ENCODE results near the gene ADSS2.

Gene ADSS2

DNA sequence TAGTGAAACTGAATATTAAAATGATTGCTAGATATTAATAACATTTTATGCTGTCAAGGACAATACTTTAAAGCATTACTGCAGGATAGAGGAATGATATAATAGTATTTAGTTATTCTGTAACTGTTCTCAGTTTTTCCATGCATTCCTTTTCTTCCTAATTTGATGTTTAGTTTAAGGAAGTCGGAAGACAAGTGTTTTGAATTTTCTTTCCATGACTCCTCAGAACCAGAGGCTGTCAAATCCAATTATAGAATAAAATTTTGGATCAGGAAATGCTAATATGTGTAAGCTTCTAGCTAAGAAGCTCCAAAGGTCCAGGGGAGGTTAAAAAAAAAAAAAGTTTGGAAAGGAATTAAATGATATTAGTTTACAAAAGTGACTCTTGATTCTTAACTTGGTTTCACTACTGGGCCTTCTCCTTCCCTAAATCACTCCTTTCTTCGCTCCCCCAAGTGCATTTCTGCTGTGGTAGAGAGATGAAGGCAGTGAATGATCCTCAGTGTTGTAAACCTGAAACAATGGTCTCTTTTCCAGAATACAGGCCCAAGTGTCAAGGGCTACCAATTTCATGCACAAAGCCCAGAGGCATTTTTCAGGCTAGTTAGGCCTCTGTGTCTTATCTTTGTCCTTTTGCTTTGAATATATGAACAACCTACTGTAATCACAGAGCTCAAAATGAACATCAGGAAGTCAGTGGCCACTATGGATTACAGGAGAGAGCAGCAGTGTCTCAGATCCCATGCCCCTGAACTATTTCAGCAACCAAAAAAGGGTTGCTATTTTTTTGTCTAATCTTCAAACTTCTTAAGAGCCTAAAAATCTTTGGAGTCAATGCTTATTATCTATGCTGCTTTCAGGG is 6.2 kb downstream of the ADSS2 start:
- no peak for DNase-seq (ENCODE audit: low read depth)

DNA sequence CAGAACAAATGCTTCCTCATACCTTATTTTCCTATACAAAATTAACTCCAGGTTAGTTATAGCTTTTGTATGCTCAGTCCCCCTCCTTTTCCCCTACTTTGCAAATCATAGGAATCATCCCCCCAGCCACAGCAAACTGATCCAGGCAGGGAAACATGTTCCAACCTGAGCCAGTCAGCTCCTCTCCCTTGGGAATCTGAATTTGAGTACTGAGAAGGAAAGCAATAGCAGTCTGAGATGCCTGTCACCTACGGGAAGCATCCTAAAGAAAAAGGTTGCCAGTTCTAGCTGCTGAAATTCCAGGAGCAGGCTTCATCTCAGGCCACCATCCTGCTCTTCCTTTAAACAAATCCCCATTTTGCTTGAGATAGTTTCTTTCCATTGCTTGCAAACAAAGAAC is 6.9 kb downstream of the ADSS2 start:
- no peak for DNase-seq (ENCODE audit: low read depth)

DNA sequence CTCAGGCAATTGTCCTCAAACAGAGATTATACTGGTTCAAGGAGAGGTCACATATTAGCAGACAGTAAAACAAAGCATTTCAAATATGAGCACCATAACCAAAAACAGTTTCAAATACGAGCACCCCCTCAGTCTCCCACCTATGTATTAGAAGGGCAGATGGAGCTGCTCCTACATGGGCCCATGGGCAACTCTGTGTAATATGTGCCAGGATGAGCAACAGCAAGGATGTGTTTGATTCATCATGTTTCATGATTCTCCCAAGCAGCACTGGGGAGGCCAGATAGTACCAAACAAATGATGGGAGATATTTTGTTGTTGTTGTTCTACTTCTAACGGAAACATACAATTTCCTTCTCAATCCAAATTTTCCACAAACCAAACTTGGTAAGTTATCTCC is 8.9 kb downstream of the ADSS2 start:
- DNase-seq (ENCODE audit: low read depth), result no peak

DNA sequence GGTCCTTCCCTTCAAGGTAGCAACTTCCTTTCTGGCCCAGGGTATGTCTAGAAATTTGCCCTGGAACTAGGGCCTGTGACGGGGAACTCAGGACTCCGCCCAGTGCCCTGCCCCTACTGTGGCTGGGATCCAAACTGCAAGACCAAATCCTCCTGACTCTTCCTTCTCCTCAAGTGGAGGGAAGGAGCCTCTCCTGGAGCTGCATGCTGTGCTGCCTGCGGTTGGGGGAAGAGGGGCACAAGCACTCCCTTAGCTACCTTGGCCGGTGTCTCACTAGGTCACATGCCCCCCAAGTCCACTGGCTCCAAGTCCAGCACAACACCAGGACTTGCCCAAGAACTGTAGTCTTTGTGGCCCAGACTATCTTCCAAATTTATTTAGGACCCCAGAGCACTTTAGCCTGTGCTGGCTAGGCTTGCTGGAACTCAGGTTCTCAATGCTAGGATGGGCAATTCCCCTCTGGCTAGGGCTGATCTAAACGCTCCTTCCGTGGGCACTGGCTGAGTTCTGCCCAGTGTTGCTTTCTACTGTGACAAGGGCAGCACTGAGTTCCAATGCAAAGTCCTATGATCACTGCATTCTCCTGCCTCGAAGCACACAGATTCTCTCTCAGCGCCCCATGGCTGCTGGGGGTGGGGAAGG is 12.2 kb downstream of the ADSS2 start:
- no peak for DNase-seq (ENCODE audit: low read depth)

DNA sequence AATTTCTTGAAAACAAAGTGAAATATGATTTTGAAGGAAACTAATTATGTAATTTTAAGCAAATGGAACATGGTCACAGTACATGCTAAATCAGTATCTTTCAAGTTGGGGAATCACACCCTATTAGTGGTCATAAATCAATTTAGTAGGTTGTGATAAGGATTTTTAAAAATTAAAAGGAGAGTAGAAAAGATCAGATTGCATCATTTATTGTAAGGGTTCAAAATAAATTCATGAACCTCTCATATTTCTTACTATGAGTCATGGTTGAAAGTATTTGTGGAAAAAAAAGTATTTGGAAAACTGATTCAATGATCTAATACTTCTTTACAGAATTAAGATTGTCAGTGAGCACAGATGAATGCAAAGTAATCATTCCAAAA is 14.6 kb downstream of the ADSS2 start:
- no peak for DNase-seq (ENCODE audit: low read depth)

DNA sequence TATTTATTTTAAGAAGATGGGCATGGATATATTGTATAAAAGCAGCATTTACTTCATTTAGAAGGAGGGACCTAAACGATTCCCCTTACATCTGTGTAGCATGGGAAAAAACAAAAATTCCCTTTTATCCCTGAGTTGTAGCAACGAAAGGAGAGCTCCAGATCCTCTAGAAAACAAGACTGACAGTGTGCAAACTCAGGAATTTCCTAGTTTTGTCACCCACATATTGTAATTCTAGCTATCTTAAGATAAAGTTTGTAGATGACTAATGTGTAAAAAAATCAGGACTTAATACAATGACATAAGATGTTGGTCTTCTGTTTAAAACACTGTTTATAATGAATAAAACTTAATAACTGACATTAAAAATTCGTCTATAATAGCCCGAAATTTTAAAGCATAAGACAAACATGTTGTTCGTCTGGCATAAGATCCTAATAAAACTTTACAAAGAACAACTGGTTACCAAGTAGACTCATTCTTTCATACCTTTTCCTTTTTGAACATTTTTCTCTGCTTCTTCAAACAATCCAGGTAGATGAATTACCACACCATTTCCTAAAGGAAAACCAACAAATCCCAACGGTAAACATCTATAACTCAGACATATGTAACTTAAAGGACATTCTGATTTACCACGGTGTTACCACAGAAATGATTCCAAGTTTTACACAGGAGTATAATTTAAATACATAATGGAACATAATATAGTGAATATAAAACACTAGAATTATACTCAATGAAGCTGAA is 15.2 kb downstream of the ADSS2 start:
- DNase-seq (ENCODE audit: low read depth), result no peak

DNA sequence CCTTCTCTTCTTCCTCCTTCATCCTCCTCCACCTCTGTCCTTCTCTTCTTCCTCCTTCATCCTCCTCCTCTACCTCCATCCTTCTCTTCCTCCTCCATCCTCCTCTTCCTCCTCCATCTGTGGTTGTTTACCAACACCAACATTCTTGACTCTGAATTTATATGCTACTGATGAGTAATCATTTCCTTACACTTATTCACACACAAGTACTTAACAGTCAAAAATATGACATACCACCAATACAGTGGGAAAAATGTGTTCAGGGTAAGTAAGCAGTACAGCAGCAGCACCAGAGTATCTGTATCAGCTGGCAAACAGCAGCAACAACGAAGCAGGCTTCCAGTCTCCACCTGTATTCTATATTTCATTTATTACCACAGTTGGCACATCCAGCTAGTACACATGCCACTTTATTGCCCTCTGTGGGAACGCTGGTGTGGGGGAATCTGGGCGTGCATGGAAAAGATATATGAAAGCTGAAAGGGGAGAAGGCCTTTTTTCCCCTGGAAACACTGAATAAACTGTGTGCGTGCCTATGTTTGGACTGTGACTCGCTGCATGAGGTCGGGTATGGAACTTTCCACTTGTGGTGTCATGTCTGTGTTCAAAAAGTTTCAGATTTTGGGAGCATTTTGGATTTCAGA is 16.0 kb downstream of the ADSS2 start:
- no peak for DNase-seq (ENCODE audit: low read depth)

DNA sequence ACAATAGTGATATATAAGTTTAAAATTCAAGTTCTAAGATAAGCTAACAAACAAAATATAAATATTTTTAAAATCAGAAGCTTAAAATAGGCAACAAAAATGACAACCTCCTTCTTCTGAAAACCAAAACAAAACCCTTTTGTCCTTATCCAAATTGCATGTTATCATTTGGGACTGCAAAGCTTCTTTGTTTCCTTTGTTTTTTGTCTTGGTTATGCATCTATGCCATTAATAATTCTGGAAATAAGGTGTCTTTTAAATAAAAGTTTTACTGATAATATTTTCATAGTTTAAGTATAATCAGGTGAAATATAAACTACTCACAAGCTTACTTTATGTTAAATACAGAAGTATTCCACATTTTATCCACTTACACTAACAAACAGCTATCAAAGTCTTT is 20.5 kb downstream of the ADSS2 start:
- DNase-seq (ENCODE audit: low read depth), result no peak

DNA sequence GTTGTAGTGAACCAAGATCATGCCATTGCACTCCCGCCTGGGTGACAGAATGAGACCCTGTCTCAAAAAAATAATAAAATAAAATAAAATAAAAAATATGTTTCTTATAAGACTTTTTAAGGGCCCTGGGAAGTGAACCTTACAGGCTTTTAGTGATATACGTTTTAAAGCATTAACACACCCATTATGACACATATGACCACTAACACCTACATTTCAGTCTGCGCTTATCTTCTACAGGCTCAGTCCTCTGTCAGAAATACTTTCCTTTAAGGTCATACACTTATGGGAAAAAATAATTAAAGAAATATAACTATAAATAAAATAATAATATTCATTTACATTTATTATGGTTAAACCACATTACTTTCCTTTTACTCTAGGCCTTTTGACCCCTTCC is 21.9 kb downstream of the ADSS2 start:
- DNase-seq (ENCODE audit: low read depth), result no peak

DNA sequence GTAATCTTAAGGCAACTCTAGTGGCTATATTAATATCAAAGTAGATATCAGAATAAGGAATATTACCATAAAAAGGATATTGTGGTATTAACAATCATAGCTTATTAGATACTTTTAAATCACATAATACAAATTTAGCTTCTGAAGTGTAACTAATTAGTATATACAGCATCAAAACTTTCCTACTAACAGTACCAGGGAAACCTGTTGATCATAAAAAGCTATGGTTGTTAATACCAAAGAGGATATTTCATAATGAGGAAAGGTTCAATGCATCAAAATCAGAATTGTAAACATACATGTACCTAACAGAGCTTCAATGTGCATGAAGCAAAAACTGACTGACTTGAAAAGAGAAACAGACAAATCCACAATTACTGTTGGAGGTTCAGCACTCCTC is 24.1 kb downstream of the ADSS2 start:
- DNase-seq (ENCODE audit: low read depth), result no peak

DNA sequence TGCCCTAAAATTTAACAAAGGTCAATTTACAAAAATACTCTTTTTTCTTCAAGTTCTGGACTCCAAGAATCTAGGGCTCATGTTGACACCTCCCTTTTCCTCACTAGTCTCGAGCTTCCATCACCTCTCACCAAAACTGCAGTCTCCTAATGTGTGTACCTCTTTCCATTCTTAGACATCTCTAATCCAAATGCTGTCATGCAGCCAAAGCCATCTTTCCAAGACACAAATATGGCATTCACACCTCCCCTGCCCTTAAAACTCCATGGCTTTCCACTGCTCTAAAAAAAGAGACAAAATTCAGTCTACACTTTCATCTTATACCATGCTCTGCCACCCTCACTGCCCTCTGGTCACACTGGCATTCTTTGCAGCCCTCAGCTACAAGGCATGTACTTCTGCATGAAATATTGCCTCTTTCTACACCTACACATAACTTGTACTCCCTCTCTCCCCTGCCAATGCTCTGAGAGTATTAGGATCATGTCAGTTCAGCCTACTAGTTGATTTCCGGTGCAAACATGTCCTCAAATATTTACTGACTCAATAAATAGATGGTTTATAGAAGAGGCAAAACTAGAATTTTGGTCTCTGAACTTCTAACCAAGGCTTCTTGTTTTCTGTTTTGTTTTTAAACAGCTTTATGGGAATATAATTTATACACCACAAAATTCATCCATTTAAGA is 26.9 kb downstream of the ADSS2 start:
- DNase-seq (ENCODE audit: low read depth), result no peak

DNA sequence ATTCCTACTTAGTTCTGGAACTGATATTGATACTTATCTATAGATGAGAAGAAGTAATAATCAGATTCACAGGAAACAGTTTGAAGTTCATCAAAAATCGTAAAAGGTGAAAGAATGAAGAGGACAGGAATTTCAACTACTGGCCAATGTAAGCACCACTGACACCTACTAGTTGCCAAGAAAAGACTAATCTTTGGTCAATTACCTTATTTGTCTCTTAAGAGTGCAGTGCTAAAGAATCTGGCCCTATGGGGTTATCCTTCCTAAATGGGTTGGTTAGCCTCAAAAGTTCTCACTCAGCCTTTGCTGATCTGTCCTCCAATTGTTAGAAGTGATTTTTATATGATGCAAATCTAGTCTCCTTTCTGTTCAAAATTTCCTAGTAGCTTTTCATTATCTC is 29.5 kb downstream of the ADSS2 start:
- no peak for DNase-seq (ENCODE audit: low read depth)

DNA sequence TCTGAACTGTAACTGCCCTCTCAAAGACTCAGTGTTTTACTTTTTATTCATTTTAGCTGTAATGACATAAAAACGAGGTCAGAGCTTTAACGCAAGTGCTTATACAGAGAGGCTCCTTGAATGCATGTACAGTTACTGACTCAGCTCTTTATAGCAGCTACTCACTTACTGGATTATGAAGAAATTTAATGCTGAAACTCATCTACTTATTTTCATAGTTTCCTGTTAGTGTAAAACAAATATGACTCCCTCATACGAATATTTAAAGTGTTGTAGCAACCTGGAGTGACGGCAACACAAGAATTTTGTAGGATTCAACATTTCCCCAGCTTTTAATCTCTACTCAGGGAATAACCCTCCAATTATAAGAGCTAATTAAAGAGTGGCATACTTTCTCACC is 32.7 kb downstream of the ADSS2 start:
- DNase-seq (ENCODE audit: low read depth), result no peak

DNA sequence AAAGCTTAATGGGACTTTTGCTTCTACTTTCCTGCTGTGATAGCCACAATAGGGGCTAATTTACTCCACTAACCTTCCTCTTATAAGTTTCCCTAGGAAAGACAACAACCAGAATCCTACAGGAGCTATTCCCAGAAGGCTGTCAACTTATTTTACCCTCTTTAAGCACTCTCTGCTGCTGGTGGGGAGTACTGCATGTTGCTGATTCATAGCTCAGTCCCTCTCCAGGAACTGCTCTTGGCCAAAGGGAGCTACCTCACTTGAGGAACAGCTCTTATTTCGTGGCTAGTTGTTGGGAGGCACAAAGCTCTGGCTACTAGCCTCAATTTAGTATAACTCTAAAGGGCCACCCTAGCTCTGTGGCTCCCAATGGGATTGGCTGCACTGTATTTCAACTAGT is 37.2 kb downstream of the ADSS2 start:
- peak; percentile 31 for DNase-seq (ENCODE audit: low read depth)

DNA sequence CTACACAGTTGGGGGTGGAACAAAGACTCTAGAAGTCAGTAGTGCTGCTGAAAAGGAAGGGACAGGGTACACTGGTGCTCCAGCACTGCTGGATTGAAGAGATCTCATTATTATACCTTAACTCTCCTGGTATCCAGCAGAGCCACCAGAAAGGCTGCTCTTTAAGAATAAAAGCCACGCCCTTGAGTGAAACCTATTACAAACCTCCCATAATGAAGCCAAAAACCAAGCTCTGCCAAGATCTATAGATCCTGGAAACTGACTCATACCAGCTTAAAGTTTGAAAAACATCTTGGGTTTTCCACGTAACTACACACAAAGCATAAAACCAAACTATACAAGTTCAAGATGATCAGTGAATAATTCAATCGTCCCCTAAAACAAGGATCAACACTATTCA is 38.0 kb downstream of the ADSS2 start:
- no peak for DNase-seq (ENCODE audit: low read depth)

DNA sequence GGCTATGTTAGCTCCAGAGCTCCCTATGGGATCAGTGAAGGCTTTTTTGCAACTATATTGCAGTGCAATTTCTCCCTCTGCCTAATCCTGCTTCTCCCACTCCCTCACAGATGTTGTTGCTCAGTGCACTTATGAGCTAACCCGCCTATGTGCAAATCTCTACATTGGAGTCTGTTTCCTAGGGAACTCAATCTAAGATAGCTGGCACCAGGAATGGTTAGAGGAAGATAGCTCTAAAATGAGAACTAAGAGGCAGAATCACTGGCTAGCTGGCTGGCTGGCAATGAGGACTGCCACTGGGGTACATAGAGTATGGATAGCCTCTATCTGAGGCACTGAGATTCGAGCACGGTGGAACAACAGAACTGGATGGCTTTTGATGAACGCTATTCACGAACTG is 39.5 kb downstream of the ADSS2 start:
- DNase-seq (ENCODE audit: low read depth), result no peak

DNA sequence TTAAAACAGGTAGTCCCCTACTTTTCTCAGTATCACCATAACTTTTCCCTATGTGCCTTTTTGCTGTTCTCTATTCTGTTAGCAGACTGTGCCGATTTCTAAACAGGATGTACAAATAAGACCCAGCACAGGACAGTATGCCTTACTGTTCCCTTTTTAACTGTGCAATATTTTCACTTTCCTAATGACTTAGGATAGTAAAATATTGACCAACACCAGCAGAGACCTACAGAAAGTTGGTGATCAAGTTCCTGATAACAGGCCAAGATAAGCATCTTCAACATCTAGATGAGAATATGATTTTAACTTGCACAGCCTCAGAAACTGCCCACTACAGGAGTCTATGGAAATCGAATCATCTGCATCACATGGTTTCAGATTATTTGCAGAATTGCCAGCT is 42.0 kb downstream of the ADSS2 start:
- DNase-seq (ENCODE audit: low read depth), result no peak

DNA sequence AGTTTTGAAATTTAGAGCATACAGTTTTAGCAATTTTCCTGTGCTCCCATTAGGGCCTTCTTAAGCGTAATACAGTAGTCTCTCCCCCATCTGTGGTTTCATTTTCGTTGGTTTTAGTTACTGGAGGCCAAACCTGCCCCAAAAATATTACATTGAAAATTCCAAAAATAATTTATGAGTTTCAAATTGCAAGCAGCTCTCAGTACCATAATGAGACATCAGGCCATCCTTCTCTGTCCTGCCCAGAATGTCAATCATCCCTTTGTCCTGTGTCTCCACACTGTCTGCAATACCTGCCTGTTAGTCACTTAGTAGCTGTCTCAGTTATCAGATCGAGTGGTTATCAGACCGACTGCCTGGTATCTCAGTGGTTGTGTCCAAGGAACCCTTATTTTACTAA is 45.4 kb downstream of the ADSS2 start:
- no peak for DNase-seq (ENCODE audit: low read depth)

DNA sequence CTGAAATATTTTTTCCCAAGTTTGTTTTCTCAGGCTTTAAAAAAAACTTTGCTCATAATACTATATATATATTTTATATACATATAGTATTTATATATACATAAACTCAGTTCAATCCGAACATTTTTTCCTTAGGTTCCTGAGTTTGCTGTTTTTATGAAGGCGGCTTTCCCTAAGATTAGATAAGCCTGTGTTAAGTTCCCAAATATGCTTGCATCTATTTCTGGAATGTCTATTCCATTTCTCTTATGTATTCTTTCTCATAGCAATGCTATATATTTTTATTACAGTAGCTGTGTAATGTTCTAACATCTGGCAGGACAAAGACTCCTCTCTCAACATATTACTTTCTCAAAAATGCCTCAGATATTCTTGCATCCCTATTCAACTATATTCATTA is 45.9 kb downstream of the ADSS2 start:
- DNase-seq (ENCODE audit: low read depth), result no peak

DNA sequence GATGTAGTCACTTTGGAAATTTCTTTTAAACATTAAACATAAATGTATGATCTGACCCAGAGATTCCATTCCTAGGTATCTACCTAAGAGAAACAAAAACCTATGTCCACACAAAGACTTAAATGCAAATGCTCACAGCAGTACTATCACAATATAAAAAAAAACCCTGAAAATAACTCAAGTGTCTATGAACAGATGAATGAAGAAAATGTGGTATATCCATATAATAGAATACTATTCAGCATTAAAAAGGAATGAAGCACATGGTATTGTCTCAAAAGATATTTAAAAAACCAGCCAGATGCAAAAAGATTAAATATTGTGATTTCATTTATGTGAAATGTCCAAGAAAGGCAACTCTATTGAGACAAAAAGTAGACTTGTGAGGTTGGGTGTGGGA is 48.3 kb downstream of the ADSS2 start:
- DNase-seq (ENCODE audit: low read depth), result no peak

DNA sequence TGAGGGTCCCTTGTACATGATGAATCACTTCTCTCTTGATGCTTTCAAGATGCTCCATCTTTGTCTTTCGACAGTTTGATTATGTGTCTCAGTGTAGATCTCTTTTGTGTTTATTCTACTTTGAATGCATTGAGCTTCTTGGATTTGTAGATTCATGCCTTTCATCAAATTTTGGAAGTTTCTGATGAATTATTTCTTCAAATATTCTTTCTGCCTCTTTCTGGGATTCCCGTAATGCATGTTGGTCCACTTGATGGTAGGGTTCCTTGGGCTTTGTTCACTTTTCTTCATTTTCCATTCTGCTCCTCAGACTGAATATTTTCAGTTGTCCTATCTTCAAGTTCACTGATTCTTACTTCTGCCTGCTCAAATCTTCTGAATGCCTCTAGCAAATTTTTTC is 50.7 kb downstream of the ADSS2 start:
- DNase-seq (ENCODE audit: low read depth), result no peak

DNA sequence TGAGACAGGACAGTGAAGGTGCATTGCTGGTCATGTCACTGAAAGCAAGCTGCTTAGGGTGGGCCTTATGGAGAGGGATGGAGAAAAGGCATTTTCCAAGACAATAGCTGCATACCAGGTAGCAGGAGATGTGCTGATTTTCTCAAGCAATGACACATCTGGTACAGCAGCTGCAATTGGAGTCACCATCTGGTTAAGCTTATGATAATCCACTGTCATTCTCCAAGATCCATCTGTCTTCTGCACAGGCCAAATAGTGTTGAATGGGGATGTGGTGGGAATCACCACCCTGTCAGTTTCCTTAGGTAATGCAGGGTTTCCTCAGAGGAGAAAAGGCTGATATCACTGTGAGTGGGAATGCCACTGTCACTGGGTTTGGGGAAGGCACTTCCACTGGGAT is 54.6 kb downstream of the ADSS2 start:
- no peak for DNase-seq (ENCODE audit: low read depth)

All from fibroblast of the conjunctiva (primary cell).